ENCODE measurements around the gene GJC2. TPM values are rescaled to one million over a fixed set of nuclear protein-coding genes. Genes with fewer than 3 reads are reported as not detected.
A peak's percentile ranks its signal among the peaks of the same experiment; 100 is the strongest.

Gene GJC2
- total RNA-seq, 1 donor from 2014 or later: 0.65 TPM

DNA sequence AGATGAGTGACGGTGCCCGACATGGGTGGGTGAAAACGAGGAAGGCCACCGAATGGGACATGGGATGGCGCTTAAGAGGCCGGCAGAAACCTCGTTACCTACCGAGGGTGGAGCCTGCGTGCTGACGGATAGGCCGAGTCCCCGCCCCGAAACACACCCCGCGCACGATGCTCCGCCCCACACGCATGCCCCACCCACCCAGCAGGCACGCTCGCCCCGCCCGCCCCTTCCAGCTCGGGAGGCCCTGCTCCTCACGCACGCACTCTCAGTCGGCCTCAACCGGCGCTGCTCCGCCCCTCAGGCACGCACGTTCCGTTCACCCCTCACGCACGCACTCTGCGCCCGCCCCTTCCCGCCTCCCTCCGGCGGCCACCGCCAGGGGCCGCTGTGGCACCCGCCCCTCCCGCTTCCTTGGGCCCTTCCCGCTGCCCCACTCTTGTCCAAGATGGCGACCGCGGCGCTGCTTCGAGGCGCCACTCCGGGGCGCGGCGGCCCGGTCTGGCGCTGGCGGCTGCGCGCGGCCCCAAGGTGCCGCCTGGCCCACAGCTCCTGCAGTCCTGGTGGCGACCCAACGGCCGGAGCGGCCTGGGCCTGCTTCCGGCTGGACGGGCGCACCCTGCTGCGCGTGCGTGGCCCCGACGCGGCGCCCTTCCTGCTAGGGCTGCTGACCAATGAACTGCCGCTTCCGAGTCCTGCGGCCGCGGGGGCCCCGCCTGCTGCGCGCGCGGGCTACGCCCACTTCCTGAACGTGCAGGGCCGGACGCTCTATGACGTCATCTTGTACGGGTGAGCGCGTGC is 15.8 kb downstream of the GJC2 start, which contains the start of gene IBA57:
Gene IBA57 (plus strand): TSS at position 433 of the 798 bp plus-strand sequence. CDS start 13 bp downstream, at position 446.
- H3K4me3 Mint-ChIP-seq: peak within 1 kb of the TSS; percentile 94

DNA sequence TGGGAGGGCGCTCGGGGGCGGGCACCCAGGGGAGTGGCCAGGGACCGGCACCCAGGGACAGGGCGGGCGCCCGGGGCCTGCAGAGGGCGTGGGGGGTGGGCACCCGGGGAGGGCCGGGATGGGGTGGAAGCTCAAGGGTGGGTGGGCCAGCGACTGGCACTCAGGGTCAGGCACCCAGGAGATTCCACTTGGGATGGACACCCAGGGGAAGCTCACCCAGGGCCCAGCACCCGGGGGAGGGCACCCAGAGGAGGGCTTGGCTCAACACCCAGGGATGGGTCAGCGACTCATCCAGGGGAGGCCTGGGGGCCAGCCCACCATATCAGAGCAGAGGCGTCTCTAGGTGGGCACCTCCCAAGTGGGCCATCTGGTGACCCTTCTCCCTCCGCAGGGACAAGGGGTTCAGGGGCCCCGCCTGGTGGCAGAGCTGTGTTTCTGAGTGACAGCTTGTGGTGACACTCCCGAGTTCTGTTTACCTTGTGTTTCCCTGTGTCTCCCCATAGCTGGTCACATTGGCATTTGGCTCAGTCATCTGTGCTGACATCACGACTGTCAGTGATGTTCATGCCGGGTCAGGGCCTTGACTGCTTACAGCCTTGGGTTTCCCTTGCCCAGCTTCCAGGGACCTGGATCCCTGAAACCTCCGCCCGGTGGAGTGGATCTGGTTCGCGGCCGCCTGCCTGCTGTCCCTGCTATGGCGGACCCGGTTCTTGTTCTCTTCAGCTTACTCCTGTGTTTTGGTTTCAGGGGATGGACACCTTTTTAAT is 16.6 kb downstream of the GJC2 start:
- Mint-ChIP-seq H3K4me1 (peaks cover 24% of the 10 kb centered on the region), H3K4me3 (peak overlapping the region; percentile 89), H3K27ac (ENCODE audit: unreplicated experiment) (peak overlapping the region; percentile 79), H3K36me3 (ENCODE audit: low read depth) (no peaks in the 10 kb centered on the region), H3K9me3 (no peaks in the 10 kb centered on the region), H3K27me3 (ENCODE audit: low read depth) (peaks cover 3% of the 10 kb centered on the region)
- peak; percentile 43 for DNase-seq (ENCODE audit: low read depth, low spot score)
- TF ChIP-seq CTCF (conservative IDR thresholded peaks at IDR 0.05): peak; percentile 36

More for the DNA sequence above, 15.8 kb downstream of the GJC2 start, which contains the start of gene IBA57:
- Mint-ChIP-seq H3K27ac (ENCODE audit: unreplicated experiment) (peak within 1 kb of the TSS; percentile 96), H3K9me3 (no peaks in the 10 kb centered on the region), H3K4me1 (peaks cover 24% of the 10 kb centered on the region), H3K36me3 (ENCODE audit: low read depth) (no peaks in the 10 kb centered on the region), H3K27me3 (ENCODE audit: low read depth) (peaks cover 3% of the 10 kb centered on the region)
- TF ChIP-seq CTCF (conservative IDR thresholded peaks at IDR 0.05): peak; percentile 93
- DNase-seq (ENCODE audit: low read depth, low spot score): peak; percentile 99

GRCh38 chr1:228168563-228169270 is 19.0 kb downstream of the GJC2 start:
- Mint-ChIP-seq H3K9me3 (no peaks in the 10 kb centered on the region), H3K36me3 (ENCODE audit: low read depth) (no peaks in the 10 kb centered on the region), H3K27me3 (ENCODE audit: low read depth) (no peaks in the 10 kb centered on the region), H3K27ac (ENCODE audit: unreplicated experiment) (no peak overlapping the region), H3K4me1 (peaks cover 24% of the 10 kb centered on the region), H3K4me3 (peak overlapping the region; percentile 77)
- no peak for TF ChIP-seq CTCF (conservative IDR thresholded peaks at IDR 0.05)
- DNase-seq (ENCODE audit: low read depth, low spot score): no peak

GRCh38 chr1:228169345-228169744 is 19.6 kb downstream of the GJC2 start:
- no peak for DNase-seq (ENCODE audit: low read depth, low spot score)
- Mint-ChIP-seq H3K4me1 (peaks cover 21% of the 10 kb centered on the region), H3K36me3 (ENCODE audit: low read depth) (no peaks in the 10 kb centered on the region), H3K9me3 (no peaks in the 10 kb centered on the region), H3K27ac (ENCODE audit: unreplicated experiment) (no peak overlapping the region), H3K4me3 (peak overlapping the region; percentile 57), H3K27me3 (ENCODE audit: low read depth) (no peaks in the 10 kb centered on the region)
- no peak for TF ChIP-seq CTCF (conservative IDR thresholded peaks at IDR 0.05)

GRCh38 chr1:228170666-228171065 is 20.9 kb downstream of the GJC2 start:
- peaks cover 11% of the 10 kb centered on the region for H3K4me1 Mint-ChIP-seq
- H3K27me3 Mint-ChIP-seq (ENCODE audit: low read depth): no peaks in the 10 kb centered on the region
- no peak for TF ChIP-seq CTCF (conservative IDR thresholded peaks at IDR 0.05)
- peak overlapping the region; percentile 92 for H3K27ac Mint-ChIP-seq (ENCODE audit: unreplicated experiment)
- no peak for DNase-seq (ENCODE audit: low read depth, low spot score)
- H3K9me3 Mint-ChIP-seq: no peaks in the 10 kb centered on the region
- H3K4me3 Mint-ChIP-seq: peak overlapping the region; percentile 38
- no peaks in the 10 kb centered on the region for H3K36me3 Mint-ChIP-seq (ENCODE audit: low read depth)

All from neural crest cell (in vitro differentiated cells).